NCI-H1436 treated with DMSO at 0.1 percent for 48 hours (cell line): ENCODE data around the gene DTWD1.
"Not testable (repeated sequence)": the region's sequence is repeated elsewhere in the genome, so short reads cannot be mapped to it uniquely, and the experiment has no call there.

Source experiments
- DNase-seq: peaks from one replicate; lab custom pipeline; 2025; lab: John Stamatoyannopoulos, UW

The DTWD1 gene

DNA sequence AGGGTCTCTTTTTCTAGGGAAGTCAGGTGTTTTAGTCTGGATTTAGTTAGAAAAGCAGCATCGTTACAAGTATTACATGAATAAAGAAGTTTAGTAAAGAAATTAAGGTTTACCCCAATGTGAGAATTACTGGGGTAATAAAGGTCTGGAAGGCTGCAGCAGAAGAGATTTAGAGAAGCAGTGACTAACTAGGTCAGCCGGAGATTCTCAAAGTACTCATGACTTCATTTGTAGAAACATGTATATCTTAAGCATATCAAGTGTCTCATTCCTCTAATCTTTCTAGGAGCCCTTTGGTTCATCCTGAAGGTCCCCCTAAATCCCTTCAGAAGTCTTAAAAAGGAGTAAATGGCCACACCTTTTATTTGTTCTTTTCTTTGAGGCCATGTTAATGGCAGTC, 26.0 kb downstream of the DTWD1 start:
- DNase-seq, result no peak

DNA sequence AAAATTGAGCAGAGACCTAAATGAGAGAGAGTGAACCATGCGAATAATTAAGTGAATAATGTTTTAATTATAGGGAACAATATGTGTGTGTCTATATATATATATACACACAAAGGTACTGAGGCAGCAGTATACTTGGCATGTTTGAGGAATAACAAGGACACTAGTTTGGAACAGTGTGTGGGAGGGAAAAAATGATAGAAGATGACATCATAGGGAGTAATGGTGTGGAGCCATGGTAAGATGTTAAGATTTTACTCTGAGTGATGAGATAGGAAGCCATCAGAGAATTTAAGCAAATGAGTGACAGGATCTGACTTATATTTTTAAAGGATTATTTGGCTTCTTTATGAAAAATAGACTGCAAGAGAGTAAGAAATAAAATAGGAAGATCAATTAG, 29.1 kb downstream of the DTWD1 start:
- no peak for DNase-seq

GRCh38 chr15:49650676-49651075, 29.8 kb downstream of the DTWD1 start:
- DNase-seq, result no peak

- no peak for DNase-seq
These were observed 32.1 kb downstream of the DTWD1 start for GRCh38 chr15:49652922-49653321.

DNA sequence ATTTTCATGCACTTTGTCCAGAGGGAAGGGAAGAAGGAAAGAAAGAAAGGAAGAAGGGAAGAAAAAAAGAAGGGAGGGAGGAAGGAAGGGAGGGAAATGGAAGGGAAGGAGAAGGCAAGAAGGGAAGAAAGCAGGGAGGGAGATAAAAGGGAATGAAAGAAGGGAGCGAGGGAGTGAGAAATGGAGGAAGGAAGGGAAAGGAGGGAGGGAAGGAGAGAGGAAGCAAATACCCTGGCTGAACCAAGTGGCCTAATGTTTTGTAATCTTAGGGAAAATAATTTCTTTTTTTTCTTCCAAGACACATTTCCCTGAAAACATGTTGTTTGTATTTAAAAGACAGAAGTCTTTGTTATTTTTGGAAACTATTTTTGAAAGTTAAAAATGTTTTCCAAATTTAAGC, 35.9 kb downstream of the DTWD1 start:
- no peak for DNase-seq

- DNase-seq, result no peak
These were observed 43.9 kb downstream of the DTWD1 start for GRCh38 chr15:49664716-49665115.

DNA sequence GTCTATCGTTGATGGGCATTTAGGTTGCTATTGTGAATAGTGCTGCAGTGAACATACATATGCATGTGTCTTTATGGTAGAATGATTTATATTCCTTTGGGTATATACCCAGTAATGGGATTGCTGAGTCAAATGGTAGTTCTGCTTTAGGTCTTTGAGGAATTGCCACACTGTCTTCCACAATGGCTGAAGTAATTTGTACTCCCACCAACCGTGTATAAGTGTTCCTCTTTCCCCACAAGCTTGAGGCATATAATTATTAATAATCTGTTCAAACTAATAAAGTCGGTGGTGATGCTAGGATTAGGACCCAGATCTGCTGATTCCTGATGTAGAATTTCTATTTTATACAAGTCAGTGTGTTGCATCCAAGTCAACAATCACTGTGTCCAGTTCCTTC, 45.6 kb downstream of the DTWD1 start:
- not testable (repeated sequence) for DNase-seq

GRCh38 chr15:49669288-49669687, 48.4 kb downstream of the DTWD1 start:
- DNase-seq, result no peak

GRCh38 chr15:49673861-49674260, 53.0 kb downstream of the DTWD1 start:
- no peak for DNase-seq

DNA sequence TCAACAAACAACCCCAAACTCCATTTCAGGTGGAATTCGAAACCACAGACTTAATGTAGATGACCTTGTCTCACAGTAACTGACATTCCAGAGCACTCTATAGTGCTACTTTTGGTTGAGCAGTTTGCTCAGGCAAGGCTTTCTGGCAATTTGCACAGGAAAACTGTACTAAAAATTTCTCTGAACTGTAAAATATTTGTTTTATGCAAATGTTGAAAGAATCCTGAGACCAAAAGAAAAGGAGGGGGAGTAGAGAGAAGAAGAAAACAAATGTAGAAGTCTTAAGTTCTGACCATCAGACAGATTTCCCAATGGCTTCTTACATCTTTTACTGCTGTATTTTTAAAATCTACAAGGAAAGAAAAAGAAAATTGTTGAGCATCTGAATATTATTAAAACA, 53.5 kb downstream of the DTWD1 start:
- DNase-seq, result no peak

DNA sequence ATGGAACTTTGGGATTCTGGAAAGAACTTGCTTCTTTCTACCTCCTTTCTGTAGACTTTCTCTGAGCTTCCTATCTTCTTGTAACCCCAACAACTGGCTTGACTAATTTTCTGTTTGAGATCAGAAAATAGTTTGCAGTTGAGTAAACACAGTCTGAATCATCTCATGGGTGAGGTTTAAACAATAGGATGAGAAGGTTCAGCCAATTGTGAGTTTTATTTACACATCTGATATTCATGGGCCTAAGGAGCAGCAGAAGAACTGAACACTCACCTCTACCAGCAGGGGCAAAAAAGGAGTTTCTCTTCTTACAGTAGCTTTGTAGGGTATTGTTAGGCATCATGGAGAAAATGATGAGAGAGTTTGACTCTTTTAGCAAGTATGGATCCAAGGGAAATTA, 54.2 kb downstream of the DTWD1 start:
- no peak for DNase-seq

GRCh38 chr15:49678655-49679054, 57.8 kb downstream of the DTWD1 start:
- DNase-seq, result no peak

GRCh38 chr15:49686599-49686998, 65.8 kb downstream of the DTWD1 start:
- no peak for DNase-seq

- no peak for DNase-seq
These were observed 67.4 kb downstream of the DTWD1 start for GRCh38 chr15:49688135-49688790.

DNA sequence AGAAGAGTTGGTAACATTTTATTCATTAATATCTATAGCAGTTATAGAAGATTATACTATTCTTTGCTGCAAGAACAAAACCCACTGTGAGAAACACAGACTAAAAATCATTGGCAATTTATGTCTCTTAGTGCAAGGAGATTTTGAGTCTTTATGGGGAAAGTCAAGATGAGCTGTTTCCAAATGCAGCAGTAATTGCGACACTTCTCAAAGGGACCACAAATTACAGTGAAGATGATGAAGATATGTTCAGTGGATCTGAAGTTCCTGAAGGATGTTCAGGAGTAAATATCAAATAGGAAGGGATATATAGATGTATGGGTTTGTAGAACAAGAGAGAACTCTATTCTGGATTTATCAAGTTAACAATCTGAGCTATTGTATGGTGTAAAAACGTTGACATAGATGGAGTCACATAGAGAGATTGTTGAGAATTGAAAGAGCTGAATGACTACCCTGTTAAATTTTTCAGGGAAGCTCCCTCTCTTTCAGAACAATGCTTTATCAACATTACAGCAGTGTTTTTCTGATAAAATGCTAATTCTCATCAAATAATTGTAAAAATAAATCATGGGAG, 71.8 kb downstream of the DTWD1 start:
- no peak for DNase-seq

GRCh38 chr15:49693498-49693897, 72.7 kb downstream of the DTWD1 start:
- DNase-seq, result no peak

DNA sequence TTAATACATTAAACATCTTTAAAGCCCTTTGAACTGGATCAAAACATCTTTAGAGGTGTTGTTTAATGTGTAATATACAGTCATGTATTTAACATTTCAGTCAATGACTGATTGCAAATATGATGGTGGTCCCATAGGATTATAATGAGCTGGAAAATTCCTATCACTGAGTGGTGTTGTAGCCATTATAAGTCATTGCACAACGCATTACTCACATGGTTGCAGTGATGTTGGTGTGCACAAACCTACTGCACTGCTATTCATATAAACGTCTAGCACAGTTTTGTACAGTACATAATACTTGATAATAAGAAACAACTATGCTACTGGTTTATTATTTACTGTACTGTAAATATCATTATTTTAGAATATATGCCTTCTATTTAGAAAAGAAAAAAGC, 75.6 kb downstream of the DTWD1 start:
- DNase-seq, result no peak

- DNase-seq, result no peak
These were observed 76.3 kb downstream of the DTWD1 start for GRCh38 chr15:49697121-49697520.

DNA sequence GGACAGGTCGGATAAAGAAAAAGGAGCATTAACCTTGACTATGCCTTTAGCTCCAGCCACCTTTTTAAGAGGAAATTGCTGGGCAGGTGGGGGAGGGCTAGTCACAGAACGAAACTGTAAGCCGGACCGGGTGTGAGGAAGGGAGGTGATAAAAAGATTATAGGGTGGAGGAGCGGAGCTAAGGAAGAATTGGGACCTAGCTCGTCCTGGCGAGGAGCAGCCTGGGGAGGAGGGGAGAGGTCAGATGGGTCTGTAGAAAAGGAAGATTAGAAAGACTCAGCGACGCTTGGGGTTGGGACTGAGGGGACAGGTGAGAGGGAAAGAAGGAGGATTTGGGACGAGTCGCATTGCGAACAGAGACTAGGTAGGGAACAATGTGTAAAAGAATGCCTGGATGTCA, 82.1 kb downstream of the DTWD1 start:
- DNase-seq, result not testable (repeated sequence)
